ENCODE results near the gene RGL4.
"Not testable (repeated sequence)": the region's sequence is repeated elsewhere in the genome, so short reads cannot be mapped to it uniquely, and the experiment has no call there.

Gene RGL4

GRCh38 chr22:23722160-23722559, 31.3 kb downstream of the RGL4 start:
- Histone ChIP-seq H3K36me3 (ENCODE audit: control insufficient read depth in 1 of 2, insufficient read depth in 2 of 2, low read length in 2 of 2) (no peaks in the 10 kb centered on the region), H3K9me3 (ENCODE audit: control insufficient read depth in 1 of 2, low read length in 2 of 2) (no peaks in the 10 kb centered on the region), H3K27ac (ENCODE audit: low read length) (no peak overlapping the region), H3K4me3 (ENCODE audit: low read depth in 1 of 2, low read length in 2 of 2) (no peak overlapping the region), H3K4me1 (ENCODE audit: control insufficient read depth in 1 of 2, insufficient read depth in 2 of 2, low read length in 2 of 2) (peaks cover 0 to 3% of the 10 kb centered on the region in 2 donors), H3K27me3 (ENCODE audit: low read depth, low read length) (no peaks in the 10 kb centered on the region)

GRCh38 chr22:23722724-23723123, 31.9 kb downstream of the RGL4 start:
- H3K27ac ChIP-seq (ENCODE audit: low read length): no peak overlapping the region
- no peak overlapping the region for H3K4me3 ChIP-seq (ENCODE audit: low read depth in 1 of 2, low read length in 2 of 2)
- H3K4me1 ChIP-seq (ENCODE audit: control insufficient read depth in 1 of 2, insufficient read depth in 2 of 2, low read length in 2 of 2): no peaks in the 10 kb centered on the region
- no peaks in the 10 kb centered on the region for H3K36me3 ChIP-seq (ENCODE audit: control insufficient read depth in 1 of 2, insufficient read depth in 2 of 2, low read length in 2 of 2)
- H3K27me3 ChIP-seq (ENCODE audit: low read depth, low read length): no peaks in the 10 kb centered on the region
- H3K9me3 ChIP-seq (ENCODE audit: control insufficient read depth in 1 of 2, low read length in 2 of 2): no peaks in the 10 kb centered on the region

- not testable (repeated sequence) for H3K4me1 ChIP-seq (ENCODE audit: control insufficient read depth in 1 of 2, insufficient read depth in 2 of 2, low read length in 2 of 2); H3K27me3 ChIP-seq (ENCODE audit: low read depth, low read length); H3K27ac ChIP-seq (ENCODE audit: low read length); H3K9me3 ChIP-seq (ENCODE audit: control insufficient read depth in 1 of 2, low read length in 2 of 2); H3K36me3 ChIP-seq (ENCODE audit: control insufficient read depth in 1 of 2, insufficient read depth in 2 of 2, low read length in 2 of 2); H3K4me3 ChIP-seq (ENCODE audit: low read depth in 1 of 2, low read length in 2 of 2)
Measured at GRCh38 chr22:23728108-23728507, 37.3 kb downstream of the RGL4 start.

GRCh38 chr22:23737696-23738095, 46.9 kb downstream of the RGL4 start:
- Histone ChIP-seq H3K4me1 (ENCODE audit: control insufficient read depth in 1 of 2, insufficient read depth in 2 of 2, low read length in 2 of 2) (no peaks in the 10 kb centered on the region), H3K4me3 (ENCODE audit: low read depth in 1 of 2, low read length in 2 of 2) (no peak overlapping the region), H3K9me3 (ENCODE audit: control insufficient read depth in 1 of 2, low read length in 2 of 2) (no peaks in the 10 kb centered on the region), H3K27me3 (ENCODE audit: low read depth, low read length) (no peaks in the 10 kb centered on the region), H3K36me3 (ENCODE audit: control insufficient read depth in 1 of 2, insufficient read depth in 2 of 2, low read length in 2 of 2) (peaks cover 0 to 1% of the 10 kb centered on the region in 2 donors), H3K27ac (ENCODE audit: low read length) (no peak overlapping the region)

GRCh38 chr22:23742505-23743264, 51.9 kb downstream of the RGL4 start:
- no peaks in the 10 kb centered on the region for H3K9me3 ChIP-seq (ENCODE audit: control insufficient read depth in 1 of 2, low read length in 2 of 2)
- peaks cover 14 to 27% of the 10 kb centered on the region in 2 donors for H3K36me3 ChIP-seq (ENCODE audit: control insufficient read depth in 1 of 2, insufficient read depth in 2 of 2, low read length in 2 of 2)
- no peaks in the 10 kb centered on the region for H3K4me1 ChIP-seq (ENCODE audit: control insufficient read depth in 1 of 2, insufficient read depth in 2 of 2, low read length in 2 of 2)
- H3K4me3 ChIP-seq (ENCODE audit: low read depth in 1 of 2, low read length in 2 of 2): no peak overlapping the region
- H3K27me3 ChIP-seq (ENCODE audit: low read depth, low read length): no peaks in the 10 kb centered on the region
- H3K27ac ChIP-seq (ENCODE audit: low read length): no peak overlapping the region

- no peaks in the 10 kb centered on the region for H3K9me3 ChIP-seq (ENCODE audit: control insufficient read depth in 1 of 2, low read length in 2 of 2)
Measured at GRCh38 chr22:23743303-23743705, 52.5 kb downstream of the RGL4 start.

DNA sequence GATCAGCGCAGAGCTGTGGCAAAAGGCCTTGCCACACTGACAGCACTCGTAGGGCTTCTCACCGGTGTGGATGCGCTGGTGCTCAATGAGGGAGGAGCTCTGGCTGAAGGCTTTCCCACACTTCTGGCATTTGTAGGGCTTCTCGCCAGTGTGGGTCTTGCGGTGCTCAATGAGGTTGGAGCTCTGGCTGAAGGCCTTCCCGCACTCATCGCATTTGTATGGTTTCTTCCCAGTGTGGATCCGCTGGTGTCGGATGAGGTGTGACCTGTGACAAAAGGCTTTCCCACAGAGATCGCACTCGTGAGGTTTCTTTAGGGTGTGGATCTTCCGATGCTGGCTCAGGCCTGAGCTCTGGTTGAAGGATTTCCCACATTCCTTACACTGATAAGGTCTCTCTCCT, 53.2 kb downstream of the RGL4 start:
- Histone ChIP-seq H3K27ac (ENCODE audit: low read length) (no peak overlapping the region), H3K4me1 (ENCODE audit: control insufficient read depth in 1 of 2, insufficient read depth in 2 of 2, low read length in 2 of 2) (no peaks in the 10 kb centered on the region), H3K4me3 (ENCODE audit: low read depth in 1 of 2, low read length in 2 of 2) (no peak overlapping the region), H3K9me3 (ENCODE audit: control insufficient read depth in 1 of 2, low read length in 2 of 2) (no peaks in the 10 kb centered on the region), H3K27me3 (ENCODE audit: low read depth, low read length) (no peaks in the 10 kb centered on the region), H3K36me3 (ENCODE audit: control insufficient read depth in 1 of 2, insufficient read depth in 2 of 2, low read length in 2 of 2) (peaks cover 14 to 27% of the 10 kb centered on the region in 2 donors)

More at GRCh38 chr22:23743303-23743705, 52.5 kb downstream of the RGL4 start:
- H3K36me3 ChIP-seq (ENCODE audit: control insufficient read depth in 1 of 2, insufficient read depth in 2 of 2, low read length in 2 of 2): peaks cover 14 to 27% of the 10 kb centered on the region in 2 donors
- H3K4me3 ChIP-seq (ENCODE audit: low read depth in 1 of 2, low read length in 2 of 2): no peak overlapping the region
- no peak overlapping the region for H3K27ac ChIP-seq (ENCODE audit: low read length)
- no peaks in the 10 kb centered on the region for H3K27me3 ChIP-seq (ENCODE audit: low read depth, low read length)
- no peaks in the 10 kb centered on the region for H3K4me1 ChIP-seq (ENCODE audit: control insufficient read depth in 1 of 2, insufficient read depth in 2 of 2, low read length in 2 of 2)

GRCh38 chr22:23744485-23744884, 53.7 kb downstream of the RGL4 start:
- H3K27me3 ChIP-seq (ENCODE audit: low read depth, low read length): no peaks in the 10 kb centered on the region
- H3K4me3 ChIP-seq (ENCODE audit: low read depth in 1 of 2, low read length in 2 of 2): no peak overlapping the region
- peaks cover 14 to 27% of the 10 kb centered on the region in 2 donors for H3K36me3 ChIP-seq (ENCODE audit: control insufficient read depth in 1 of 2, insufficient read depth in 2 of 2, low read length in 2 of 2)
- no peaks in the 10 kb centered on the region for H3K9me3 ChIP-seq (ENCODE audit: control insufficient read depth in 1 of 2, low read length in 2 of 2)
- no peak overlapping the region for H3K27ac ChIP-seq (ENCODE audit: low read length)
- peaks cover 0 to under 1% of the 10 kb centered on the region in 2 donors for H3K4me1 ChIP-seq (ENCODE audit: control insufficient read depth in 1 of 2, insufficient read depth in 2 of 2, low read length in 2 of 2)

GRCh38 chr22:23745791-23746190, 55.0 kb downstream of the RGL4 start:
- Histone ChIP-seq H3K4me3 (ENCODE audit: low read depth in 1 of 2, low read length in 2 of 2) (no peak overlapping the region), H3K27ac (ENCODE audit: low read length) (no peak overlapping the region), H3K27me3 (ENCODE audit: low read depth, low read length) (no peaks in the 10 kb centered on the region), H3K9me3 (ENCODE audit: control insufficient read depth in 1 of 2, low read length in 2 of 2) (no peaks in the 10 kb centered on the region), H3K4me1 (ENCODE audit: control insufficient read depth in 1 of 2, insufficient read depth in 2 of 2, low read length in 2 of 2) (peaks cover 7 to 13% of the 10 kb centered on the region in 2 donors), H3K36me3 (ENCODE audit: control insufficient read depth in 1 of 2, insufficient read depth in 2 of 2, low read length in 2 of 2) (peaks cover 14 to 27% of the 10 kb centered on the region in 2 donors)

All from muscle layer of duodenum (tissue), 2 donors.